Activated CD4-positive, alpha-beta T cell treated with anti-CD3 and anti-CD28 coated beads for 48 hours (primary cell): ENCODE results near the gene MRPL16.
A peak's percentile ranks its signal among the peaks of the same experiment; 100 is the strongest.
"Not testable (repeated sequence)": the region's sequence is repeated elsewhere in the genome, so short reads cannot be mapped to it uniquely, and the experiment has no call there.

Source experiments
- DNase-seq: peaks from one replicate; pipeline ENCODE4 v3.0.0-alpha.2; 2020

MRPL16 gene

GRCh38 chr11:59810911-59811259 lies 307 bp upstream of the MRPL16 start:
- DNase-seq = no peak

GRCh38 chr11:59807047-59807610 lies 3.4 kb downstream of the MRPL16 start:
- no peak for DNase-seq

GRCh38 chr11:59804061-59804460 lies 6.5 kb downstream of the MRPL16 start:
- no peak for DNase-seq

GRCh38 chr11:59802639-59803176 lies 7.9 kb downstream of the MRPL16 start:
- peak; percentile 20 for DNase-seq

GRCh38 chr11:59801981-59802638 lies 8.5 kb downstream of the MRPL16 start:
- no peak for DNase-seq

- no peak for DNase-seq
Measured at GRCh38 chr11:59801160-59801706, 9.3 kb downstream of the MRPL16 start.

DNA sequence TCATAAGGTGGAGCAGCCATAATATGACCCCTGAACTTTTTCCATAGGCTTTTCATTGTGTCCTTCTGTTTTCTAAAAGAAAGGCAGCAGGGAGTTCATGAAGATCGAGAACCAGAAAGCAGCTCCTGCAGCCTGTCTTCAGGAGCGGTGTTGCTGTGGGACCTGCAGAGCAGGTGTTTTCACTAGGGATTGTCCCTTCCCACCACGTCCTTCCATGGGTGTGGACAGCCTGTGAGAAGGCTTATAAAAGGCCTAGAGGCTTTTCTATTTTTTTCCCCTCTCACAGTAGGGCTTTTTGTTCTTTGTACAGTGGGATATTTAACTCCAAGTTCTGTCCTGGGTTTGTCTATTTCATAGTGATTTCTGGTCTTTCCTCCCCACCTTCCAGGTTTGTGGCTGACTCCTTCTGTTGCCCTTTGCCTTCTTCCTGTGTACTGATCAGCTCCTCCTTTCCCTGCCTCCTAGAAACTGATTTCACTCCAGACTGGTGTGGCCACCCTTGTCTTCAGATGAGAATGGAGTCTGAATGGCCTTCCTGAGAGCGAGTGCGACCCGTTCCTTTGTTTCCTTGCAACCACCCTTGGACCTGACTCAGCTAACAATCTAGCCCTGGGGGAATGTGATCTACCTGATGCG lies 10.1 kb downstream of the MRPL16 start:
- no peak for DNase-seq

- no peak for DNase-seq
Measured at GRCh38 chr11:59794417-59794816, 16.2 kb downstream of the MRPL16 start.

GRCh38 chr11:59792507-59792906 lies 18.1 kb downstream of the MRPL16 start:
- DNase-seq = no peak

DNA sequence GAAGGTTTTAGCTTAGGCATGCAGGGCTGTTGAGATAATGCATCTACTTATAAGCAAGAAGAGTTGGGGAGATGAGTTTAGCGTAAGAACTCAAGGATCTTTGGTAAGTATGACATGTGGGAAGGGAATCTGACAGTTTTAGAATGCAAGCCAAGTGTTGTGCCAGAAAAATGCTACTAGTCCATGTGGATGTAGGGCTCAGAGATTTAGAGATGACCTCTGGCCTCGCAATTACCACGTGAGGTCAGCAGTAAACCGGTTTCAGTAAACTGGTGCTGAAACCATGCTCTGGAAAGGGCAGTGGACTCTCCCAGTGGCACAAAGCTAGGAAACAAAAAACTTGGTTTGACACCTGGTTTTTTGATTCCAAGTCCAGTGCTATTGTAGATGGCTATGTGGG lies 18.9 kb downstream of the MRPL16 start:
- no peak for DNase-seq

DNA sequence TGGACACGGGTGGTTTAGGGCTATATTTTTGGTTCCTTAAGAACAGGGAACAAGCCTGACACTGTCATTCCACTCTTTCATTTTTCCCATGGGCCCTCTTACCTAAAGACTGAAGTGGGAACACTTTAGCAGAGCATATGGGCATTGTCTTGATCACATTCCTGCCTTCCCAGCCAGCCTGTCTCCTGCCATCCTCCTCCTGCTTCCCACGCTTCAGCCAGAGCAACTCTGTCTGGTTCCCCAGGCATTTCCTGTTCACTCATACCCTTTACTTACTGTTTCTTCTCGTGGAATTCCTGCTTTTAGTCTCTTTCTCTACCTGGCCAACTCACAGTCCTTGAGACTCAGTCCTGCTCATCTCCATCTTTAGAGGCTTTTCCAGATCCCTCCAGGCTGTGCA lies 22.8 kb downstream of the MRPL16 start:
- no peak for DNase-seq

- no peak for DNase-seq
Measured at GRCh38 chr11:59787255-59787588, 23.4 kb downstream of the MRPL16 start.

GRCh38 chr11:59785818-59786217 lies 24.8 kb downstream of the MRPL16 start:
- no peak for DNase-seq

DNA sequence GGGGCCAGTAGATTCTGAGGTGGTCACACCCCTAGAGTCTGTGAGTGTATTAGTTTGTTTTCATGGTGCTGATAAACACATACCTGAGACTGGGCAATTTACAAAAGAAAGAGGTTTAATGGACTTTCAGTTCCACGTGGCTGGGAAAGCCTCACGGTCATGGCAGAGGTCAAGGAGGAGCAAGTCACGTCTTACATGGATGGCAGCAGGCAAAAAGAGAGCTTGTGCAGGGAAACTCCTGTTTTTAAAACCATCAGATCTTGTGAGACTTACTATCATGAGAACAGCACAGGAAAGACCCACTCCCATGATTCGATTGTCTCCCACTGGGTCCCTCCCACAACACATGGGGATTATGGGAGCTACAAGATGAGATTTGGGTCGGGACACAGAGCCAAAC lies 26.1 kb downstream of the MRPL16 start:
- DNase-seq = not testable (repeated sequence)

DNA sequence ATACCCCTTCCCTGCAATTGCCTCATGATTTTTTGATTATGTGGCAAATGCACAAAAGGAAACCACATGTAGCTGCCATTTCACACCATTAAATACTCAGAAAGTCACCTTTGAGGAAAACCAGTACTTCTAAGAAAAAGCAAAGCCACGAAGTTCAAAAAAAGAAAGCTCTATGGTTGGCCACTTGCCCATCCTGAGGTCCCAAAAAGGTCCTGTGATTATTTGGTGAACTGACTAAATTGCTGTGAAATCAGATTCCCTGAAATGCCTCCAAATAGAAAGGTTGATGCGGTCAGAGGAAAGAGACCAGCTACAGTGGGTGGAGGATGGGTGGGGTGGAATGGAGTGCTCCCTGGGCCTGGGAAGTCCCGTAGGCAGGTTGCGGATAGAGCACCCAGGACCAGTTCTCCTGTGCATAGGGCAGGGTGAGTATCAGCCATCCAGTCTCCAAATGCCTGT lies 26.9 kb downstream of the MRPL16 start:
- DNase-seq = no peak

DNA sequence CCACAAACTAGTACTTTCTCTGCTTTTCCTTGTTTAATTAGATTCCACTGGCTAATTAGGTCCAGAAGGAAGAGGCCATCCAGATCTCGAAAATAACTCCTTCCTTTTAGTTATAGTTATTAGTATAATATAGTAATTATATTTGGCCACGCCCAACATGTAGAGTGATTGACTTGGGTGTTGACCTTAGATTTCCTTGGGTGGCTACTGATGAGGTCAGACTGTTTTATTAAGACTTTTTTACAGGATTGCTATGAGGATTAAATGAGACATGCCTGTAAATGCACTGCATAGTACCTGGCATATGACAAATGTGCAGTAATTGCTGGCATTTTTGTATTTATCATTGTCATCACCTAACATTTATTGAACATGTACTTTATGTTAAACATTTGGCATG lies 28.5 kb downstream of the MRPL16 start:
- DNase-seq = no peak

- no peak for DNase-seq
Measured at GRCh38 chr11:59779487-59779886, 31.1 kb downstream of the MRPL16 start.

GRCh38 chr11:59778122-59778521 lies 32.5 kb downstream of the MRPL16 start:
- DNase-seq = no peak

- no peak for DNase-seq
Measured at GRCh38 chr11:59777104-59777503, 33.5 kb downstream of the MRPL16 start.

GRCh38 chr11:59776210-59777066 lies 34.1 kb downstream of the MRPL16 start:
- no peak for DNase-seq

DNA sequence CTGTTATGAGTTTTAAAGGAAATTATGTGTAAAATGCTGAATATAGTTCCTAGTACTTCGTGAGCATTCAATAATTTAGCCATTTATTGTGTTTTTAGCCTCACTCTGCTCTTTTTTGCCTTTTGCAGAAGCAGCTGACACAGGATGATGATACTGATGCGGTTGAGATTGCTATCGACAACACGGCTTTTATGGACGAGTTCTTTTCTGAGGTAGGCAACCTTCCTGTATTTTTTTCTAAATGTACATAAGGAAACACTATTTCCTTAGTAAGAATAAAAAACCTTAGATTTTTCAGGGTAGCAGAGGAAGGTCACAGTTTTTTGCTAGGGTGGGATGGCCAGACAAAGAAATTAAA lies 37.5 kb downstream of the MRPL16 start:
- DNase-seq = no peak

GRCh38 chr11:59771605-59772004 lies 39.0 kb downstream of the MRPL16 start:
- no peak for DNase-seq

DNA sequence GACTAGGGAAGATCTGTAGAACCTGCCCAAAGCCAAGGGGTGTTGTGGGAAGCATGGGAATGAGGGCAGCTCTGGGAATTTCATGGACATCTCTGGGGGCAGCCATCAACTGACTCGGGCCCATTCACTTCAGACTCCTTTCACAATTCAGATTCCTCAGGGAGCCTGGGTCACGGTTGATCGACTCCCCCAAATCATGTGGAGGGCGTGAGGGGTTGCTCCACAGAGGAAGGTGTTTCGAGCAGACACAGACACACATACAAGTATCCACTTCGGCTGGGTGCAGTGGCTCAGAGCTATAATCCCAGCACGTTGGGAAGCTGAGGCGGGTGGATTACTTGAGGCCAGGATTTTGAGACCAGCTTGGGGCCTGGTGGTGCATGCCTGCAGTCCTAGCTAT lies 39.7 kb downstream of the MRPL16 start:
- DNase-seq = no peak
